ENCODE measurements around the gene RTN1.
A peak's percentile ranks its signal among the peaks of the same experiment; 100 is the strongest.

RTN1 gene, protein sequence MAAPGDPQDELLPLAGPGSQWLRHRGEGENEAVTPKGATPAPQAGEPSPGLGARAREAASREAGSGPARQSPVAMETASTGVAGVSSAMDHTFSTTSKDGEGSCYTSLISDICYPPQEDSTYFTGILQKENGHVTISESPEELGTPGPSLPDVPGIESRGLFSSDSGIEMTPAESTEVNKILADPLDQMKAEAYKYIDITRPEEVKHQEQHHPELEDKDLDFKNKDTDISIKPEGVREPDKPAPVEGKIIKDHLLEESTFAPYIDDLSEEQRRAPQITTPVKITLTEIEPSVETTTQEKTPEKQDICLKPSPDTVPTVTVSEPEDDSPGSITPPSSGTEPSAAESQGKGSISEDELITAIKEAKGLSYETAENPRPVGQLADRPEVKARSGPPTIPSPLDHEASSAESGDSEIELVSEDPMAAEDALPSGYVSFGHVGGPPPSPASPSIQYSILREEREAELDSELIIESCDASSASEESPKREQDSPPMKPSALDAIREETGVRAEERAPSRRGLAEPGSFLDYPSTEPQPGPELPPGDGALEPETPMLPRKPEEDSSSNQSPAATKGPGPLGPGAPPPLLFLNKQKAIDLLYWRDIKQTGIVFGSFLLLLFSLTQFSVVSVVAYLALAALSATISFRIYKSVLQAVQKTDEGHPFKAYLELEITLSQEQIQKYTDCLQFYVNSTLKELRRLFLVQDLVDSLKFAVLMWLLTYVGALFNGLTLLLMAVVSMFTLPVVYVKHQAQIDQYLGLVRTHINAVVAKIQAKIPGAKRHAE

DNA sequence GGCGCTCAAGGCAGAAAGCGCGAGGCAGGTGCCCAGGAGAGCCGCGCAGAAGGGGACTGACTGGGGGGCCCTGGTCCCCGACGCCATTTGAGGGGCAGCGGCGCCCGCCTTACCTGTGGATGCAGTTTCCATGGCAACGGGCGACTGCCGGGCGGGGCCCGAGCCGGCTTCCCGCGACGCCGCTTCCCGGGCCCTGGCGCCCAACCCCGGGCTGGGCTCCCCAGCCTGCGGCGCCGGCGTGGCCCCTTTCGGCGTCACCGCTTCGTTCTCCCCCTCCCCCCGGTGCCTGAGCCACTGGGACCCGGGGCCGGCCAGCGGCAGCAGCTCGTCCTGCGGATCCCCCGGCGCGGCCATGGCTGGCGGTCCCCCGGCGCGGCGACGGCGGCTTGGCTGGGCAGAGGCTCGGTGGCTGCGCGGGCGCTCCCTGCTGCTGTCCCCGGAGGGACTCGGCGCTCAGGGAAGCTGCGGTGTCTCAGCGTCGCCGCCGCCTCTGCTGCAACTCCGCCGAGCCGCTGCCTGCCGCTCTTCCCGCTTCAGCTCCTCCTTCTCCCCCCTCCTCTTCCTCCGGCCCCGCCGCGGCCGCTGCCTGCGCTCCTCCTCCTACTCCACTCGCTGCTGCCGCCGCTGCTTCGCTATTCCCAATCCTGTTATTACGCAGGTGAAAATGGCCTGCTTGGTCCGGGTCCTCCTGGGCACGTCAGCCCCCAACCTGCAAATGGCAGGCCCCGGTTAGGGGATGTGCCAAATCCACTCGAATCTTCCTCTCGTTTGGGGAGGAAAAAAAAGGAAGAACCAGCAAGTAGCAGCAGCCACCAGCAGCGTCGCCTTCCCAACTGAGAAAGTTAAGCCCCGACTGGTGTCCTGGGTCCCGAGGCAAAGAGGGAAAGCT is at the start of gene RTN1:
RTN1 (minus strand) TSS at position 500 of the 889 bp plus-strand sequence; CDS start at position 354, 146 bp downstream.
- peak within 1 kb of the TSS; percentile 85 for H3K27ac ChIP-seq

DNA sequence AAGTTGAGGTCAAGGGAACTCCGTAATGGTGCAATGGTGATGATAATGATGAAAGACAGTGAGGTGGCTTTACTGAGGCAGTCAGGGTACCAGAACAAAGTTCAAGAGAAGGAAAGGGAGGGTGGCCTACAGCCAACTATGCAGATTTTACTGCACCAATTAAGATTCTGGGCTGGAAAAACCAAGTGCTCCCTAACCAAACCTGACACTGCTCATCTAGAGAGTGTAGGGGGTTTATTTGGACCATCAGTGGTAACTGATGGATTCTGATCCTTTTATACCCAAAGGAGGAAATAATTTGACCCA is 49.8 kb upstream of the RTN1 start:
- H3K27ac ChIP-seq, result peak overlapping the region; percentile 89

More for the DNA sequence above, at the start of gene RTN1:
- TF ChIP-seq, protein P1, sequence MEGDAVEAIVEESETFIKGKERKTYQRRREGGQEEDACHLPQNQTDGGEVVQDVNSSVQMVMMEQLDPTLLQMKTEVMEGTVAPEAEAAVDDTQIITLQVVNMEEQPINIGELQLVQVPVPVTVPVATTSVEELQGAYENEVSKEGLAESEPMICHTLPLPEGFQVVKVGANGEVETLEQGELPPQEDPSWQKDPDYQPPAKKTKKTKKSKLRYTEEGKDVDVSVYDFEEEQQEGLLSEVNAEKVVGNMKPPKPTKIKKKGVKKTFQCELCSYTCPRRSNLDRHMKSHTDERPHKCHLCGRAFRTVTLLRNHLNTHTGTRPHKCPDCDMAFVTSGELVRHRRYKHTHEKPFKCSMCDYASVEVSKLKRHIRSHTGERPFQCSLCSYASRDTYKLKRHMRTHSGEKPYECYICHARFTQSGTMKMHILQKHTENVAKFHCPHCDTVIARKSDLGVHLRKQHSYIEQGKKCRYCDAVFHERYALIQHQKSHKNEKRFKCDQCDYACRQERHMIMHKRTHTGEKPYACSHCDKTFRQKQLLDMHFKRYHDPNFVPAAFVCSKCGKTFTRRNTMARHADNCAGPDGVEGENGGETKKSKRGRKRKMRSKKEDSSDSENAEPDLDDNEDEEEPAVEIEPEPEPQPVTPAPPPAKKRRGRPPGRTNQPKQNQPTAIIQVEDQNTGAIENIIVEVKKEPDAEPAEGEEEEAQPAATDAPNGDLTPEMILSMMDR (conservative IDR thresholded peaks at IDR 0.05), result no peak

DNA sequence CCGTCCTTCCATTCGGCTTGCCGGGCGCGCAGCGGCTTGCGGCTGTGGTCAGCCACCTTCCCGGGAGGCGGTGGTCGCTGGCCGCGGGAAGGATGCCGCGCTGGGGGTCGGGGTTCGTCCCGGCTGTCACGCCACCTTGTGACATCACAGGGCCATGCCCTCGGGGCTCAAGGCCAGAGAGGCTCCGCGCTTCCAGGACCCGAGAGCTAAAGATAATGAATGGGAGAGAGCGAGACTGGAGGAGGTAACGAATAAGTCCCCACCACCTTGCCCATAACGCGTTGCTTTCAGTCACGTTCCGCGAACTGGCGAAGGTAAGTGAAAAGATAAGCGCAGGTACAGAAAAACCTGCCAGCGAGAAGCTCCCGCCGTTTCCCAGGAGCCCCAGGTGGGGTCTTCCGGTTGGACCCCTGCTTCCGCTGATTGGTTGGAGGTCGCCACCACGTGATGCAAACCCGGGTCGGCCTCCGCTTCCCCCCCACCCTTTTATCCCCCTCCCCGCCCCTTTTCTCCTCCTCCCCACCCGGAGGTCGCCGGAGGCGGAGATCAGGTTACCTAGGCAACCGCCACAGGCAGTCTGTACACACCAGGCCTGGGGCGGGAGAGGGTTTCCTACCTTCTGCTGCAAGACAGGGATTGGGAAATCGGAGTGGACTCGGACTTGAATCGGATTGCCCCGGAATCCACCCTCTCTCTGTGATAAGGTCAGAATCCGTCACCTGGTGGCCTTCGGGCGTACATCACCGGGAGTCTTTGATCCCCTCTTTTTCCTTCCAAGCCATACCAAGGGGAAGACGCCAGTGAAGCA is 49.2 kb upstream of the RTN1 start, which contains the start of gene LRRC9:
LRRC9 (plus strand) TSS at position 575 of the 808 bp plus-strand sequence.
- H3K27ac ChIP-seq, result peak within 1 kb of the TSS; percentile 89
- TF ChIP-seq, protein P1 (conservative IDR thresholded peaks at IDR 0.05), result no peak

More for the DNA sequence above, 49.8 kb upstream of the RTN1 start:
- TF ChIP-seq, protein P1 (conservative IDR thresholded peaks at IDR 0.05), result no peak

GRCh38 chr14:59918824-59919569 is 48.4 kb upstream of the RTN1 start:
- TF ChIP-seq, protein P1 (conservative IDR thresholded peaks at IDR 0.05), result peak; percentile 71
- peak overlapping the region; percentile 89 for H3K27ac ChIP-seq

- TF ChIP-seq, protein P1 (conservative IDR thresholded peaks at IDR 0.05), result no peak
- peak overlapping the region; percentile 59 for H3K27ac ChIP-seq
These were observed 42.6 kb upstream of the RTN1 start for GRCh38 chr14:59913187-59913586.

DNA sequence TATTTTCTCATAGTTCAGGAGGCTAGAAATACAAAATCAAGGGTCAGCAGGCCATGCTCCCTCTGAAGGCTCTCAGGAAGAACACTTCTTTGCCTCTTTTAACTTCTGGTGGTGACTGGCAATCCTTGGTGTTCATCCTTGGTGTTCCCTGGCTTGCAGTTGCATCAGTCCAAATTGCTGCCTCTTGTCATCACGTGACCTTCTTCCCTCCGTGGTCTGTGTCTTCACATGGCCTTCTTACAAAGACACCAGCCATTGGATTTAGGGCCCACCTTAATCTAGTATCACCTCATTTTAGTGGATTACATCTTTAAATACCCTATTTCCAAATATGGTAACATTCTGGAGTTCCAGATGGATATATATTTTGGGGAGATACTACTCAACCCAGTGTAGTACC is 41.9 kb upstream of the RTN1 start:
- H3K27ac ChIP-seq, result peak overlapping the region; percentile 59
- TF ChIP-seq, protein P1 (conservative IDR thresholded peaks at IDR 0.05), result no peak

Data from VCaP (cell line).